ENCODE results near the gene ATP2B1. TPM values are rescaled to one million over a fixed set of nuclear protein-coding genes. Genes with fewer than 3 reads are reported as not detected.

ATP2B1 gene
- polyA plus RNA-seq, 4 donors, result 89.1 to 116 (median 102) TPM

DNA sequence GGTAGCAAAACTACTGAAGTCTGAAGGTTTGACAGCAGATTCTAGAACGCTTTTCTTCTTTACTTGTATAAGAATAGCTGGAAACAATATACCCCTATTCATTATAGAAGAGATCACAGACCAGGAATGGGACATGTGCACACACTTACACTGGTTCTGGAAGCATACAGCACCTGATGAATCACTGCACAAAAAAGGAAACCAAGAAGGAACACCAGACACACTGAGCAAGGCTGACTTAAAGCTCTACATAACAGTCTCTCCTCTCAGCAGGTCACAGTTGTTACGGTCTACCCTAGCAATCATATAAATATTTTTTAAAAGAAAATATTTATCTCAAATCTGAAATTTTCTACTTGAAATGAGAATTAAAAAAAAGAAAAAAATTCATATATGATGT lies 13.5 kb downstream of the ATP2B1 start:
- DNase-seq (ENCODE audit: low read depth in 4 of 4, low spot score in 2 of 4), result no peak

DNA sequence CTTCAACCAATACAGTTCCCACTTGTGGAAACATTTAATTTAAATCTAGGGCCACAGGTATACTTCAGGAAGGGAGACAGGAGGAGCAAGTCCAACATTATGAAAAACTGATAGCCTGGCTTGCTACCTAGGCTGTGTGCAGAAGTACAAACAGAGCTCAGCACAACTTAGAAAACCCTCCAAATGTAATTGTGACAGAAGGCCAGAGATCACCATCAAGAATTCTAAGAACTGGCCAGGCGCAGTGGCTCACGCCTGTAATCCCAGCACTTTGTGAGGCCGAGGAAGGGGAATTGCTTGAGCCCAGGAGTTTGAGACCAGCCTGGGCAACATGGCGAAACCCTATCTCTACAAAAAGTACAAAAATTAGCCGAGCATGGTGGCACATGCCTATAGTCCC lies 14.1 kb downstream of the ATP2B1 start:
- DNase-seq (ENCODE audit: low read depth in 4 of 4, low spot score in 2 of 4), result no peak

GRCh38 chr12:89693639-89694202 lies 14.9 kb downstream of the ATP2B1 start:
- no peak for DNase-seq (ENCODE audit: low read depth in 4 of 4, low spot score in 2 of 4)

DNA sequence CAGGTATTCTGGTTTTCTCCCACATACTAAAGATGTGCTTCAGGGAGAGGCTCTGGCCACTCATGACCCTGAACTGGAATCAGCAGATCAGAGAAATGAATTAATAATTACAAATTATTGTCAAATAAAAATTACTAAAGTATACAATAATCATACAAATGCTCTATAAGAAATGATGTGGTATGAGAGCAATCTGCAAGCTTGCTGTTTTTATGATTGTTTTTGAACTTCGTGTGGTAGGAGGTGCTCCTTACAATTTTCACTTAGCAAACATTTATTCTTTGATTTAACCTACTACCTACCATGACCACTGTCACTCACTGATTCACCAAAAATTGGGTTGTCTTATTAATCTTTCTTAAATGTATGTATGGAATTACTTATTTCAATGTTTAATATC lies 16.2 kb downstream of the ATP2B1 start:
- no peak for DNase-seq (ENCODE audit: low read depth in 4 of 4, low spot score in 2 of 4)

DNA sequence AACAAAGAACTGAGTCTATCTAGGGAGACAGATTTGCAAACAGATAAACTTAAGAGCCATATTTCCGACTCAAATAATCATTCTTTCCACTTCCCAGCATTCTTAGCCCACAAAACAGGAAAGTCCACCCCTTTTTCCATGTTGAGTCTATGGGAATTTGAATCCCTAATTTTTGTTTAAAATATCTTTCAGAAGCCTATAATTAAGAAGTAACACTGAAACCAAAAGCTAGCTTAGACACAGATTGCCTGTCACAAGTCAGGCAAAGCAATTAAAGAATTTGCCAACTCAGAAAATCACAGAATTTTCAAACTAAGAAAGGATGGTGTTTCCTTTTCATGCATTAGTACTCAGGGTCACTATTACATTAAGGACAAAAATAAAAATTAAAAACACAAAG lies 17.0 kb downstream of the ATP2B1 start:
- DNase-seq (ENCODE audit: low read depth in 4 of 4, low spot score in 2 of 4), result no peak

DNA sequence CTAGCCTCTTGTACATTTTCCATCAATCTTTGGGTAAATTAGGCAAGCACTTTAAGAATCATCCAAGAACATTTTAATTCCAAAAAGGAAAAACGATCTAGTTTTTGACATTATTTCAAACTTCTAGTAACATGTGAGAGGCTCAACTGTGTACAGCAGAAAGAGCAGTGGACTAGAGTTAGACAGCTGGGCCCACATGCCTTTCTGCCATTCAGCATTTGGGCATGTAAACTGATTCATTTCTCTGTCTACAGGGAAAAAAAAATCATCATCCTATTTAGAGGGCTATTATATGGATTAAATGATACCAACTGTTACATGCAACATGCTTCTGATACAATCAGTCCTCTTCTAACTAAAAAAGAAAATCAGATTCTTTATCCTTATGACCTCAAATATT lies 17.7 kb downstream of the ATP2B1 start:
- DNase-seq (ENCODE audit: low read depth in 4 of 4, low spot score in 2 of 4), result no peak

DNA sequence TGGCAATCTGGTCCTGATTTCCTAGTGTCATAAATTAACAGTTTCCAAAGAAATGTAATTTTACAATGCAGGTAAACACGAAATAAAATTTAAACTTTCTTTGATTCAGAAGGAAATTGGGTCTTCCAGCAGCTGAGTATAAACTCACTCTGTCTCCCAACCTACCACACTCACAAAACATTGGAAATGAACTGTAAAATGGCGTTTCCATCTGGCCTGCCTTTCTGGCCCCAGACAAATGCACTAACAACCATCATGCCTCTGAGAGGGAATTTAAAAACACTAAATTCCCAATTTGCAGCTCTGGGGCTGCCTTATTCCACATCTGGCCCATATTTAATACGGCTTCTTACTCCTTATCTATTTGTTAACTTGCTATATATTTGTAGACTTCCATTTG lies 19.3 kb downstream of the ATP2B1 start:
- no peak for DNase-seq (ENCODE audit: low read depth in 4 of 4, low spot score in 2 of 4)

GRCh38 chr12:89686311-89686710 lies 22.3 kb downstream of the ATP2B1 start:
- DNase-seq (ENCODE audit: low read depth in 4 of 4, low spot score in 2 of 4), result no peak

GRCh38 chr12:89685363-89685972 lies 23.2 kb downstream of the ATP2B1 start:
- no peak for DNase-seq (ENCODE audit: low read depth in 4 of 4, low spot score in 2 of 4)

DNA sequence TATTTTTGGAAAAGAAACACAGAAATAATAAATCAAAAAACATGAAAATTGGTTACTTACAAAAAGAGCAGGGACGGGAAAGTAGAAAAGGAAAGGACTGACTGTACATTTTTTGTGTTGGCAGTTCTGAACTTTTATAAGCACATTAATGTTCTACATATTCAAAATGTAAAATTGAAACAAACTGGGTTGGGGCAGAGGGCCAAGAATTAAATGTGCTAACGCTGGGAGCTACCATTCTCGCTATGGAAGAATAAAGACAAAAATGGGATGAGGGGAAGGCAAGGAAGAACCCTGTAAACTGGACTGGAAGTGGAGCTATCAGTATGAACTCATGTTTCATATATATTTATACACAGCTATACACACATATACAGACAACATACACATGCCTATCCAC lies 24.5 kb downstream of the ATP2B1 start:
- no peak for DNase-seq (ENCODE audit: low read depth in 4 of 4, low spot score in 2 of 4)

DNA sequence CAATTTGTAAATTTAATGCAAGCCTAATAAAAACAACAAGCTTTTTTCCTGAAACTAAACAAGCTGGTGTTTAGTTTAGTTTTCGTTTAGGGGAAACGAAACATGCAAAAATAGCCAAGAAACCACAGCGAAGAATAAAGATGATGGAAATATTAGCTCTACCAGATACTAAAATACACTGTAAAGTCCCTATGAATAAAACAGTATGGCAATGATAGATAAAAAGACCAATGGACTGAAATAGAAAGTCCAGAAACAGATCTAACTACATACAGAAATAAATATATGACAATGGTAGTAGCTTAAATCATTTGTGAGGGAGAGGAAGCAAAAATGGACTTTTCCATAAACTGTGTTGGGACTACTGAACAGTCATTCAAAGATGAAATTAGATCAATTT lies 26.4 kb downstream of the ATP2B1 start:
- DNase-seq (ENCODE audit: low read depth in 4 of 4, low spot score in 2 of 4), result no peak

DNA sequence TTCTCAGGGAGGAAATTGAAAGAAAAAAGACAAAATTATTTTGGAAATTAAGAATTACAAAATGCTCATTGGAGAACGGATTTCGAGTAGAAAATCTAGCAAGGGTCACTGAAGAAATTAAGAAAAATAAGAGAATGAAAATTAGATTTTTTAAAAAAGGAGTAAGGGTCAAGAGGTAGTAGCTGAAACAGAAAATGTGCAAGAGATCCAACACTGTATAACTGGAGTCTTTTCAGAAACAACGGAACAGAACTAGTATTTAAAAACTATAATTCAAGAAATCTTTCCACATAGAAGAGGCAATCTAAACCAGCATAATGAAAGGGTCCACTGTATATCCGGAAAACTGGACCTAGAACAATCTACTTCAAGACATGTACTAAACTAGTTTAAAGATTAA lies 28.2 kb downstream of the ATP2B1 start:
- no peak for DNase-seq (ENCODE audit: low read depth in 4 of 4, low spot score in 2 of 4)

DNA sequence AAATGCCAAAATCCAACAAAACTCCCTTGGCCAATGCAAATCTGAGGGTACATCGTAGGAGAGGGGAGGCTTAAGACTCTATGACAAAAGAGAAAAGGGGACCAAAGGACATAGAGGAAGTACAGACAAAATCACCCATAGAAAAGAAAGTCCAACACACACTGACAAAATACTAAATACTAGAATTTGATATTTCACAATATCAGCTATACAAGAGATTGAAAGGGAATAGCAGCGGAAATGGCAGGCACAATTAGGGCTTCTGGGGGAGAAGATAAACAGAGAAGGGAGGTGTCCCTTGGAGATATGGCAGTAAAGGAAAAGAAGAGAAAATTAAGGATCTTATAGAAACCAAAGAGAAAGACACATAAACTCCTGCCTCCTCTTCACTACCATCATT lies 29.0 kb downstream of the ATP2B1 start:
- no peak for DNase-seq (ENCODE audit: low read depth in 4 of 4, low spot score in 2 of 4)

GRCh38 chr12:89678225-89678624 lies 30.4 kb downstream of the ATP2B1 start:
- no peak for DNase-seq (ENCODE audit: low read depth in 4 of 4, low spot score in 2 of 4)

DNA sequence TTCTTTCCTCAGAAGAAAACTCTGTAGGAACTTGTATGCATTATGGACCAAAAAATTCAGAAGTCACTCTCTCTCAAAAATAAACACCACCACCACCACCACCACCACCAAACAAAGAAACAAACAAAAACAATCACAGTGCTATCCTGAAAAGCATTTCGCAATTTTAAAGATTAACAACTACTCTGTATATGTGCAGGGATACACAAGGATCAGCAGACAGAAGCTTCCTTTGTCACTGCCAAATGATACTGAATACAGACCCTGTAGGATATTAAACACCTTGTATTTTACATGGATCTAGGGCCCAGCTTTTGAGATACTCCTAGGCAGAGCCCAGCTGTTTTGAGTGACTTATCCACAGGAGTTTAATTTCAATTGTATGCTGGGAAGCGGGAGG lies 31.7 kb downstream of the ATP2B1 start:
- DNase-seq (ENCODE audit: low read depth in 4 of 4, low spot score in 2 of 4), result no peak

DNA sequence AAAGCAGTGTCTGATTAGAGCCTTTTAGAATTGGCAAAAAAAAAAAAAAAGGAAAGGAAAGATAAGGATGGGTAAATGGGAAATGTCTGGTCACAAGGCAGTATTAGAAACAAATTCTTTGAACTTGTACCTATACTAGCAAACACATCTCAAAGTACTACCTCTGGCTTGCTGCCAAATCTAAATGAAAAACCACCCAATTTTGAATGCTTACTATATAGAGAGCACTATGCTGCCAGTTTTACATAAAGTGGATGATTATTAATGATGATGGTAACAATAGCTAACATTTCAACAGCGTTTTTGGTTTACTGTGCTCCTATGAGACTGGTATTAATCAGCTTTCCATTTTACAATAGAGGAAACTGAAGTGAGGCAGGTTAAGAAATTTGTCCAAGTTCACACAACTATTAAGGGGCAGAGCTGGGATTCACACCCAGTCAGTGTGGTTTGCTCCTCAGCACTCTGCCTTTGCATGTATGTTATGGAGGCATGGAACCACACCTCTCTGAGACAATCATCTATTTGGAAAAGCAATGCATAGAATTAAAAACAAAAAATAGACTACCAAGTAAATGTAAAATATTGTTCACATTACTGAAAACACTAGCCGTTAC lies 34.2 kb downstream of the ATP2B1 start:
- DNase-seq (ENCODE audit: low read depth in 4 of 4, low spot score in 2 of 4), result no peak

- DNase-seq (ENCODE audit: low read depth in 4 of 4, low spot score in 2 of 4), result no peak
Observed at GRCh38 chr12:89673603-89674002, 35.0 kb downstream of the ATP2B1 start.

DNA sequence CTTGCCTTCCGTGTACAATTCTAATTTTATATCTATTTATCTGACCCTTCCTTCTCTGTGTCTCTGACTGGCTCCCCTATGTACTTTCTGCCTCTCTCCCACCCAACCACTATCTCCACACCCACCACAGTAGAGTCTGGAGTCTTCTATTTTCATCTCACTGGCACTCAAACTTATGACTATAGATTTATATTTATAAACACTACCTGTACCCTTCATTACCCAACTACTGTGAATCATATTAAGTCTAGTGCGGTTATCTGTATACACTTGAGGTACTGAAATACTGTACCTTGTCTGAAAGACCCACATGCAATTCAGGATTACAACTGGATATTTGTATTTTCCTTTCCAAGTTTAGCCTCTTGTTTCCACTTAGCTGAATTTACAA lies 36.1 kb downstream of the ATP2B1 start:
- DNase-seq (ENCODE audit: low read depth in 4 of 4, low spot score in 2 of 4), result no peak

DNA sequence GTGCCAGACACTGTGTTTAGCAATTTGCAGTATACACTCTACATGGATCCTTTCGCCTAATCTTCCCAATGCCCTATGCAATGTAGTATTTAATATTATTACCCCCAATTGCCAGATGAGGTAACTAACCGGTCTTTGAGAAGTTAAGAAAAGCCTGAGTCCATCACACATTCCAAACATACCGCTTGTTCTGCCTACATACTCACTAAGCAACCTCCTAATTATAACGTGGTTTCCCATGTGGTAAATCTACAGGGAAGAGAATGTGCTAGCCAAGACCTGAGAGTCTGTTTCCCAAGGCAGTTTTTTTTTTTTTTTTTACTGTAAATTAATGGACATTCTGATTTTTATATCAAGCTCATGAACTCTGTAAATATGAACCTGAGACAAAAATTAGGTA lies 37.2 kb downstream of the ATP2B1 start:
- DNase-seq (ENCODE audit: low read depth in 4 of 4, low spot score in 2 of 4), result no peak

GRCh38 chr12:89669197-89669596 lies 39.4 kb downstream of the ATP2B1 start:
- no peak for DNase-seq (ENCODE audit: low read depth in 4 of 4, low spot score in 2 of 4)

- no peak for DNase-seq (ENCODE audit: low read depth in 4 of 4, low spot score in 2 of 4)
Observed at GRCh38 chr12:89665556-89665955, 43.1 kb downstream of the ATP2B1 start.

DNA sequence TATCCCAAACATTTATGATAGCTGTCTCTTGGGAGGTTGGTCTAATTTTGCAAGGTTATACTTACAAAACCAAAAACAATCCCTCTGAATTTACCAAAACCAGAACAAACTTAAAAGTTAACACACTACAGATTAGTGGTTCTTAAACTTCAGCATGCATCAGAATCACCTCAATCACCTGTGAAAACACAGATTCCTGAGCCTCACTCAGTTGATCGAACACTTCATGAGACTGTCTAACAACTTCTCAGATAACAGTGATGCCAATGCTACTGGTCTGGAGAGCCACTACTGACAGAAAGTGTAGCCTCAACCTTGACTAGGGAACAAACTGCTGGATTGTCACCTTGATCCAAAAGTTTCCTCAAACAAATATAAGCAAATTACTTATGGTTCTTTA lies 44.2 kb downstream of the ATP2B1 start:
- DNase-seq (ENCODE audit: low read depth in 4 of 4, low spot score in 2 of 4), result no peak

All from left renal cortex interstitium (tissue), 4 donors.